Stimulated activated CD8-positive, alpha-beta memory T cell treated with anti-CD3 and anti-CD28 coated beads, Interleukin-12 subunit alpha, Interleukin-12 subunit beta, amount 100 ng/mL, for 24 hours (primary cell): Measurements from ENCODE around the gene GATA2.
A peak's percentile ranks its signal among the peaks of the same experiment; 100 is the strongest.

Experiments
- DNase-seq: peaks from one replicate; pipeline ENCODE4 v3.0.0-alpha.2; 2020; ENCODE audit errors: extremely low read depth

The GATA2 gene

DNA sequence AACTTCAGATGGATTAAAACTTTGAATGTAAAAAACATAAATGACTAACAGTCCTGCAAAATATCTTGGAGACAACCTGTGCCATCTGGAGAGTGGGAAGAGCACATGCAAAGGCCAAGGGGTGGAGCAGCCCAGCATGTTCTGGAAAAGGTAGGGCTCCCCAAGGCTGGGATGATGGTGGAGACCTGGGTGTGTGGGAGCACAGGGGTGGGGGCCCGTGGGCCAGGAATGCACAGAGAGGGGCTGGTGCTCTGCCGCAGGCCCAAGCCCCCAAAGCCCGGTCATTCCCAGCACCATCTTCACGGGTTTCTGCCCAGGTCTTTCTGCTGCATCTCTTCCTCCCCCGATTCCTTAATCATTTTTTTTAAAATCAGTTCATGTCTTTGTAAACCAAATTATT lies 9.7 kb upstream of the GATA2 start:
- no peak for DNase-seq

DNA sequence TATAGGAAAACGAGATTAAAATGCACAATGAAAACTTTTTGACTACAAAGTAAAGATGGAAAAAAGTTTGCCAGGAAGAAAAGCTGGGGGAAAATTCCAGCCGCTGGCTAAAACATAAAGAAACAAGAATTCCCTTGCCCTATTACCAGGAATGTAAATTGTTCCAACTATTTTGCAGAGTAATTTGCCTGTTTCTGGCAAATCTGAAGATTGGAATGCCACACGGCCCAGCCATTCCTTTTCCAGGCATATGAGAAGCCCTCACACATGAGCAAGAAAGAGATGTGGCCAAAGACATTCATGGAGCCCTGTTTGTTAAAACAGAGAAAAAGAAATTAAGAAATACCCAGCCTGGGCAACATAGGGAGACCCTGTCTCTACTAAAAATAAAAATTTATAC lies 8.4 kb upstream of the GATA2 start:
- DNase-seq: no peak

DNA sequence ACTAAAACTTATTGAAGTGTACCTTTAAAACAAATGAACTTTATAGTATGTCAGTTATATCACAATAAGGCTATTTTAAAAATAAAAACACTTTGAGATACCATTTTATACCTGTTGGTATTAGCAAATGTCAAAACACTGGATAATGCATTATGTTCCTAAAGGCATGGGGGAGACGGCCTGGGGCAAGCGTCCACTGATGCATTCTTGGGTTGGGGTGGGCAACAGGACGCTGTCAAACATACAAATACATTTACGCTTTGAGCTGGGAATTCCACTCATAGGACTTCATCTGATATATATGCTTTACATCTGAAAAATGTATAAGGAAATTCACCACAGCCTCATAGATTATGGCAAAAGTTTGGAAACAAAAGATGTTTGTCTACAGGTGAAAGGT lies 7.6 kb upstream of the GATA2 start:
- DNase-seq: no peak

DNA sequence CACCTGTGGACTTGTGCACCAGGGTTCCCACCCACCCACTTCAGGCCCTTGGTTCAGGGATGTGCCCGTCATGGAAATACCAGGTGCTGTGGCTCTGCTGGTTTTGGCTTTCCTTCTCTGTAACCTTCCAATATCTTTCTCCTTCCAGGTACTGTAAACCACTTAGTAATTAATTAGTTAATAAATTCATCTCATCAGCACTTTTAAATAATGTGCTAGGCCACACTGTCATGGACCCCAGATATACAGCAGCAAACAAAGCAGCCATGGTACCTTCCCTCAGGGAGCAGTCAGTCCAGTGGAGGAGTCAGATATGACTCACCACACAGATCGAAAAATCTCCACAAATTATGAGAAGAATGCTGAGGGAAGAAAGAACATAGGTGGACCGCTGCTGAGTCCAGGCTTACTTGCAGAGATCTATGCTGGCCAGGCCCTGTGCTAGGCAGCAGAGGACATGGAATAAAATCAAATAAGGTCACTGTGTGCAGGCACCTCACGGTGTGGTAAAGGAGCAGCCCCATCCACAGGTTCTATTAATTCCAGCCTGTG lies 6.8 kb upstream of the GATA2 start:
- no peak for DNase-seq

DNA sequence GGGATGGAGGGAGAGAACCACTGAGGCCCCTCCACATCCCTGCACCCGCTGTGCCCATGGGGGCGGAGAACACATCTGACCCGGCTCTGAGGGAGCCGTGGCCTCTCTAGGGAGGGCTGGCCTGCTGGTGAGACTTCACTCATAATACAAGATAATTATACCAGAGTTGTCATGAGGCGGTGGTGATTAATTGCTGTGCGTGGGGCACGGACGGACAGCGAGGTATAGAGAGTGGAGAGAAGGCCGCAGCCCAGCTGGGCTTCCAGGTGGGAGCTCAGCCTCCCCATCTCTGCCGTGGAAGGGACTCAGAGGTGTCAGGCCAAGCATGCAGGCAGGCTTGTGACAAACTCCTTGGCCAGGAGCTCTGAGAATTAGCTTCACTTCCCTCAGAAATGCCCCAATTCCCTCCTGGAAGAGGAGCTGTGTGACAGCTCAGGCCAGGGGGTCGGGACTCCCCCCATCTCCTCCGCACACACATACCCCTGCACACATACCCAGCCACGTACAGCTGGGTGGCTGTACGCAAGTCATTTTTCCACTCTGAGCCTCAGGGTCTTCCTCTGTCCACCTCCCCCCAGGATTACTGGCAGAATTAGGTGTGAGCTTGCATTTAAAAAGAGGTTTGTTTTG lies 6.0 kb upstream of the GATA2 start:
- no peak for DNase-seq

DNA sequence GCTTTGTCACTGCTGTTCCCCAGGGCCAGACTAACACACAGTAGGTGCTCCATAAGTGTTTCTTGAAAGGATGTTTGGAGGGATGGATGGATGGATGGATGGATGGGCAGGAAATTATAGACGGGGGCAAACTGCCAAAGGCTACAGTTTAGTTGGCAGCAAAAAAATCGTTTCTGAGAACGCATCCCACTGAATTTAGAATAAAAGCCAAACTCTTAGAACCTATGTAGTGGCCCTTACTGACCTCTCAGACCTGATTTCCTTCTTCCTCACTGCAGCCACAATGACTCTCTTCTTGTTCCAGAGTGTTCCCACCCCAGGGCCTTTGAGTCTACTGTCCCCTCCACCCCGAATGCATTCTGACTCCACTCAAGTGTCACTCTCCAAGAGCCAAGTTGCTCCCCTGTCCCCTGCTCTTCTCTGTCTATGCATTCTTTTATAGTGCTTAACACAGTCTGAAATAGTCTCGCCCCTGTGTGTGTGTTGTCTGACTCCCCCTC lies 5.2 kb upstream of the GATA2 start:
- DNase-seq: no peak

DNA sequence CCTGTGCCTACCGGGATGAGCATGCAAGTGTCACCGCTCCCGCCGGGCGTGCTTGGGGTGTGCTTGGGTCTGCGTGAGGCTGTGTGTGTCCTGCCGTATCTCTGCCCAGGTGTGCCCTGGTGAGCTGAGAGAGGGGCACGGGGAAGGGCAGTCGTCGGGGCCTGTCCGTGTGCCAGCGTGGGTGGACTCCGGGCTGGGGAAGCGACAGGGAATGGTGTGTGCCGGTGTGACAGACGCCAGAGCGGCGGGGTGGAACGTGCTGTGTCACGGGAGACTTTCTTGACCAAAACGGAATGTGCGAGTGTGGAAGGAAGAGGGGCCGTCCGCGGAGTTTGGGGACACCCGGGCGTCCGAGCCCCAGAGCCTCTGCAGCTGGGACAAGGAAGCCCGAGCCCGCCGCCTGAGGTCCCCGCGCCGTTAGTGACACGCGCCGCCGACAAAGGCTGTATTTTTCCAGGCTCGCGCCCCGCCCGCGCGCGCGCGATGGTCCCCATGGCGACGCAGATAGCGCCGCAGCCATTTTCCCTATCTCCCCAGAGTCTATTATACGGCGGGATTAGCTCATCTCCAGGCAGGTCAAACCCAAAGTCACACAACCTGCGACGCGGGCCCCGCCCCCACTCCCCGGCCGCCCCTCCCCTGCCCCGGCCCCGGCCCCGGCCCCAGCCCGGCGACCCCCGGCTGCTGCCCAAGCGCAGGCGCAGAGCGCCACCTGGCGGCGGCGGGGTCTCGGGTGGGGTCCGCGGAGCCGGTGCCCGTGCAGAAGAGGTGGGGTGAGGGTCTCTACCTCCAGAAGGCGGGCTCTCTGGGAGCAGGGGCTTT lies 4.5 kb upstream of the GATA2 start:
- peak; percentile 34 for DNase-seq

DNA sequence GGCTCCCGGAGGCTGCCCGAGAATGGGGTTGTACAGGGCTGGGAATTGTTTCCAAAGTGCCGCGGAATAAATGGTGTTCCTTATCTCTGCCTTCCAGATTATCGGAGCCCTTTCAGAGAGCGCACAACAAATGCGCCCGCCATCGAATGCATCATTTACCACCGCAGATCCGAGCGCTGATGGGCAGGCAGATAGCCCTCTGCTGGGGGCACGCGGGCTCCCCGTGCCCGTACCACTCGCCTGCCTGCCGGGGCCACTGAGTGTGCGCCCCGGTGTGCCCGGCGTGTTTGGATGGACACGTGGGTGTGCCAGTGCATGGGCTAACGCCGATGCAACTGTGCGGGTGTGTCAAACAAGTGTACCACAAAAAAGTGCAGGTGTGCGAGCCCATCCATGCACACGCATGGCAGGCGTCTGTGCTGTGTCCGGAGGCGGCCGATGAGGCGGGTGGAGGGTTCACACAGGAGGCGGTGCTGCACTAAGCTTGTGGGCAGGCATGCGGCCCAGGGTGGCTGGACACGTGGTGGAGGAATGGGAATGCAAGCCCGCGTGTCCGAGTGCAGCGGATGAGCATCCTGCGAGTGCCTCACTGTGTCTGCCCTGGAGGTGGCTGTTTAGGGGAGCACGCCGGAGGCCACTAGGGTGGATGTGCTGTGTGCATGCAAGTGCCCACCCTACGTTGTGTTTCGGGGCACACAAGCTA lies 3.8 kb upstream of the GATA2 start:
- DNase-seq: no peak

DNA sequence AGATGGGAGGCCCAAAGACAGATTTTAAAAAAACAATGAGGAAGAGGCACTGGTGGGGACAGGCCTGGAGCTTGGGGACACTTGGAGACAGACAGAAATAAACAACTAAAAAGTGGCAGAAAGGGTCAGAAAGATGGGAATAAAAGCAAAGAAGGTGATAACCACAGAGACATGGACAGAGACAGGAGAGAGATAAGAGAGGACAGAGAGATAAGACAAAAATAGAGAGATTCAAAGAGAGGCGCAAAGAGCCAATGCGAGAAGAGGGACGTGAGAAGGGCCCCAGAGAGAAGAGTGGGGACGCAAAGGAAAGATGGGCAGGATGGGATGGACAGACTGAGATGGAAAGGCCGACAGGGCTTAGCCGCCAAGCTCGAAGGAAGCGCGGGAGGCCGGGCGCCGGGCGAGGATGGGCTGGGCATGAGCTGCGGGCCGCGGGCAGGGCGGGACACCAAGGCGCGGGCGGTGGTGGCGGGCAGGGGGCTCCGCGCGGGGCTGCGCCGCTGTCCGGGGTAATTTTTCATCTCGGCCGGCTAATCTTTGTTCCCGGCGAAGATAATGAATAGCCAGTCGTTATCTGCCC lies 3.1 kb upstream of the GATA2 start:
- no peak for DNase-seq

DNA sequence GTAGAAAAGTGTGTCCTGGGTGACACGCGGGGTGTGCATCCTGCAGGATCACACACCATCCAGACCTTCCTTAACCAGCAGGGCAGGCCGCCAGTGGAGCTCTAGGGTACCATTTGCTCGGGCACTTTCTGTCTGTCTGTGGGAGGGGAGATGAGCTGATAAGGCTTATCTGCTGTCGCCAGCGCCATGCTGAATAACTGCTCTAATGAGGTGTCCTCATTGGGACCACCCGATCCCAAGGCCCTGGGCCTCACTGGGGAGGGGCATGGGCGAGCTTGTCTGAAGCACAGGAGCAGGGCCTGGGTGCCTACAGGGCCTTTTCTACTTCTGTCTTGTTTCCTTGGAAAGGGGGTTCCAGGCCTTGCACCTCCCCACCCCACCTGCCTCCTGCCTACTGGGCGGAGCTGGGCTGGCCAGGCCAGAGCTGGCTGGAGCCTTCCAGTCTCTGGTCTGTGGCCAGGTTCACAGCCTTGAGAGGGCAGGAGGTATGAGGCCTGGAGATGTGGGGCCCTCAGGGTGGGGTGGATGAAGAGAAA lies 2.5 kb upstream of the GATA2 start:
- no peak for DNase-seq

DNA sequence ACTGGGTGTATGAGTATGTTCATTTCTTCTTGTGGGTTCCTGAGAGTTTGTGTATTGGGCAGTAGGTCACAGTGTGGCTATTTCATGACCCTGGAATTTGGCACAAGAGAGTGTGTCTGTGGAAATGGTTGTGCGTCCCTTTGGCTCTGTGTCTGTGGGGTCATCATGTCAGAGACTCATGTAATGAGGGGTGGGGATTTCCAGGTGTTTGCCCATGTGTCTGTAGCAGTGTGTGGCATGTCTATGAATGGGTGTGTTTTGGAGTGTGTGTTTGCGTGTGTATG lies 1.3 kb upstream of the GATA2 start:
- no peak for DNase-seq

DNA sequence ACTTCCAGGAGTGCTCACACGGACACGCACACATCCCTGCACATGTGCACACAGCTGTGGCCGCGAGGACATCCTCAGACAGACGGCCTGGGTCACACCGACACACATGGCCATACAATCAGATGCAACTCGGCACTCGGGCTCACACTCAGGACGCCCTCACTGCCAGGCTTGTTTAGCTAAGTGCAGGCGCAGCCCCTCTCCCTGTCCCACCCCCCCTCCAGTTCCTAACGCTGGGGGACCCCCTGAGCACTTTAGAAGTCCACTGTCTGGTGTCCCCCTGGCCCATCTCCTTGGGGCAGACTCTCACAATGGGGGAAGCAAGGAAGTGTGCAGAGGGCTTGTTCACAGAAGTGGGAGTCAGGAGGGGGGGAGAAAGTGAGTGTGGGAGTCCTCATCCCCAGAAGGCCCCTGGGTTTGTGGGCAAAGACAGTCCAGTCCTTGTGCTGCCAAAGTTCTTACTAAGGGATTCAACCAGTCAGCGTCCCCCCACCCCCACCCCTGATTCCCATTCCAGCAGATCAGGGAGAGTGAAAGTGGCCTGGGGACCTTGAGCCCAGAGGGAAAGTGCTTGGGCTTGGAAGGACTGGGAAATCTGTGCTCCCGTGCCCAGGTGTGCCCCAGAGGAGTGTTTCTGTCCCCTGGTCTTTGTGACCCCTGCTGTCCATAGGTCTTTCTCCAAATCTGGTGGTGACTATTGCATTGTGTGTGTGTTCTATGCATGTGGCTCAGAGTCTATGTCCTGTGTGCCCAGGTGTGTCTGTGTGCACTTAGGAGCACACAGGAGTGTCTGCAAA lies 767 bp upstream of the GATA2 start:
- no peak for DNase-seq

DNA sequence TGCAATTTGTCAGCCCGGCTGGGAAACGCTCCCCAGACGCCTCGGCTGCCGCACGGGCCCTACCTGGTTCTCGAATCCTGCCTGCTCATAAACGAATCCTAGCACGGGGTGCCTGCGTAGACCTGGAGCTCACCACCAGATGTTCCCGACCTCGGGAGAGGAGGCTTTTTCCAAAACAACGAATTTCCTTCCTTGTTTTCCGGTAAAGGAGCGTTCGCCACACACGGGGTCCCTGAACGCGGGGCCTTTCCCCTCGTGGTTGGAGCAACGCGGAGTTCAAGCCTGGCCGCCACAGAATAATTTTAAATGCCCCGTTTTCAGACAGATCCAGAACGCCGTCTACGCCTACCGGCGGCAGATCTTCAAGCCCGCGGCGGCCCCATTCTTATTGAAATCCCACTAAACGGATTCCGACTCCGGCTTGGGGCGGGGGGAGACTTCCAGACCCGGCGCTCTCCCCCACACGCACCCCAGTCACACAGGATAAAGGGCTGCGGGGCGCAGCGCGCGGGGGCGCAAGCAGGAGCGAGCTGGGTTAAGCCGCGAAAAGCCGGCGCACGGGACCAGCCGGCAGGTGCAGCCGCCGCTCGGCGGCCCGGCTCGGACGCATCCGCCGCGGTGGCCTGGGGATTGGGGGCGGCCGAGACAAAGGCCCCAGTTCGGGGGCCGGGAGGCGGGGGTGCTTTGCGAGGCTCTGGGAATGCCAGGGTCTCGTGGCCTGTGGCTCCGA lies 895 bp downstream of the GATA2 start:
- no peak for DNase-seq

DNA sequence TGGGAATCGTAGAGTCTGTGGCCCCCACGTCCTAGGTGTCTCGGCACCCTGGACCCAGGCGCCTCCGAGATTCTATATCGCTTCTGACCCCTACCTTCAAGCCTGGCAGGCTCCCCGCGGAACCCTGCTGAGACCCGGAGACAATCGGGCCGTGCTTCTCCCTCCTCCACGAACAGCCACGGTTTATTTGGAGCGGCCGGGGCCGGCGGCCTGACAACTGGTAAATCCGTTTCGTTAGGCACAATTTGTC lies 1.4 kb downstream of the GATA2 start:
- DNase-seq: no peak

DNA sequence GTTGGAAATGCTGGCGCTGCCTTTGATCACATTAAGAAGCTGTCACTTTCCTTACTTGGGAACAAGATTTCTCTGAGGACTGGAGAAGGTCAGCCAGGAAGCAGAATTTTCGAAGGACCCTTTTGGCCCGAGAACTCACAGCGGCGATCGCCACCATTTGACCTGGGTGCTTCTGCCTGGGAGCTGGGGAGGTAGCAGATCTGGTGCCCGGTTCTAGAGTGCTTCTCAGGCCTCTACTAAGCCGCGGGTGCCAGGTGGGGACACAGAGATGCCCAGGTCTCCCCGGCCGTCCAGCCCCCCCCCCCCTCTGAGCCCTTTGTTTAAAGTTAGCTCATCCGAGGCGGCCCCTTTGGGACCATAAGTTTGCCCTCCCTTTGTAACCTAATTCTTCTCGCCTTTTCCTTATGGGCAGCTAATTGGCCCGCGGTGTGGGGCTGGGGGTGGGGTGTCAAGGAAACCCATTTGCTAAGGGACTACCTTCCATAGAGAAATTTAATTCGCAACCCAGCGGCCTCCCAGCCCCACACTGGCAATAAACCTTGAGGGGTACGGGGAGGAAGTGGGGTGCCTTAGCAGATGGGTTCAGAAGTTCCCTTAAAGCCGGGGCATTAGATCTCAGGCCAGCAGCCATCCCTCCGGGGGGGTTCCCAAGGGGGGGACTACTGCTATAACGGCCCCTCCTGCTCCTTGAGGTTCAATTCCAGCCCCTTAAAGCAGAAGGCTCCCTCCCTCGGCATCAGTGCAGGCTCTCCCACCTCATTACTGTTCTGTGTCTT lies 1.9 kb downstream of the GATA2 start:
- DNase-seq: no peak

DNA sequence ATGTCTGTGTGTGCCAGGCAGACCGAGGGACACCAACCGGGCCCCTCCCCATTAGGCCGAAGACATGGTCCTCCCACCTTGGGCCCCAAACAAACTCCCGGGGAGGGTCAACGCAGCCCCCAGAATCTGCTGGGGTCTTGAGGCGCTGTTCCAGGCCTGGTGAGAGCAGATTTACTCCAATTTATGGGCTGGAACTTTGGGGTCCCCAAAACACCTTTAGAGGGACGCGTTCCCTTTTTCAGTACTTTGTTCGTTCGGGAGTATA lies 2.4 kb downstream of the GATA2 start:
- DNase-seq: no peak

DNA sequence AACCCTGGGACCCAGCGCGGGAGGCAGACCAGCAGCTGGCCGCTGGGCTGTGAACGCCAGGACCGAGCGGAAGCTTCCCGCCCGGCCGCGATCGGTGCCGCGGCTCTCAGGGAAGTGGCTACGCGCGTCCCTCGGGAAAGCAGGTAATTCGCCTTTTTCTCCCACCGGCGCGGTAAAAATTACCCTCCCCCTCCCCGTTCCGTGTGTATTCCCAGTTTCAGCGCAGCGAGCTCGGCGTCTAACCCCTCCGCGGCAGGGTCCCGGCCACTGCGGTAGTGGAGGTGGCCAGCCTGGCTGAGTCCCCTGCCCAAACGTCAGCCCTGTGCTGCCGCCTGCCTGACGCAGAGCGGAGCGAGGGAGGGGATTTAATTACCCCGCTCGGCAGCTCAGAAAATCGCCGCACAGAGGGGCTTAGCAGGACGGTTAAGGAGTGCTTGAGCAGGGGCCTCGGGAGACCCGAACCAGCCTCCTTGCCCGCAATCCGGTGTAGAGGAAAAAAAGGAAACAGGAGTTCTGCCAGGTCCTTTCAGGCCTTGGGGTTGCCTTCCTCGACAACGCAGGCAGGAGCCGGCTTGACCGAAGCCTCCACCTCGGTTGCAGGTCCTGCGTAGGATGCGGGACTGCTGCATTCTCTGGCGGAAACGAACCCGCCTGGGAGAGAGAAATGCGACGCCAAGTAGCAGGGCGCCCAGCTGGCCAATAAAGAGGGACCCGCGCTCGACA lies 2.9 kb downstream of the GATA2 start:
- DNase-seq: no peak

DNA sequence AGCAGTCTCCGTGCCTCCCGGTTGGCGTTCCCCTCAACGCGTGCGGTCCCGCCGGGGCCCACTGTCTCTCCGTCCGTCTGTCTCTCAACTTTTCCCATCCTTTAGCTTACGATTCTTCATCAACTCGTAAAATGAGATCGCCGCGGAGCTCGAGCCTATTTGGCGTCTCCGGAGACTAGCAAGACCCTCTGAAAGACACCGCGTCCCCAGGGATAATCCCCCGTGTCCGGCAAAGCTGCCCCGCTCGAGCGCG lies 3.4 kb downstream of the GATA2 start:
- DNase-seq: no peak

DNA sequence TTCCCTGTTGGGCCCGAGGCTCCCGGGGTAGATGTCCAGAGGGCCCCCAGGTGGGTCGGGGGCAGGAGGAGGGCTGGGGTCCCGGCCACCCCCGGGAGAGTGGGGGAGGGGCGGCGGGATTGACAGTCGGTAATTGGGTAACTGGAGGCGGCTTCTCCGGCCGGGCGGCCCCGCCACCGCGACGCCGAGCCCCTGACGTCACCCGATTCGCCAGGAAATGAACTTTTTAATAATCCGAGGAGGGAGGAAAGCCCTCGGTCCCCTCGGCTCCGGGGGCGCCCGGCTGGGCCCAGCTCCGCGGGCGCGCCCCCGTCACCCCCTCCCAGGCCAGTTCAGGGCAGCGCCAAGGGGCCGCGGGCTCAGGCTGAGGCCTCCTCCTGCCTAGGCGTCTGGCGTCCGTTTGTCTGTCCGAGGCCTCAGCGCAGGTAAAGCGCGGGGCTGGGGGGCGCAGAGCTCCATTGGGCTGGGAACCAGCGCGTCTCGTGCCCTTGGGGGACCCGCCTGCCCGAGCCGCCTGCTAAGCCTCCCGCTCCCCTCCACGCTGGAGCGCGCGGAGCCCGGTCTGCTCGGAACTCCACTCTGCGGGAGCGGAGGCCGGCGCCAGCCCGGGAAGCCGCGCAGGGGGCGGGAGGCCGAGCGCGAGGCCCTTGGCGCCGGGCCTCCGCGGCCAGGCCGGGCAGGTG lies 3.9 kb downstream of the GATA2 start:
- no peak for DNase-seq

DNA sequence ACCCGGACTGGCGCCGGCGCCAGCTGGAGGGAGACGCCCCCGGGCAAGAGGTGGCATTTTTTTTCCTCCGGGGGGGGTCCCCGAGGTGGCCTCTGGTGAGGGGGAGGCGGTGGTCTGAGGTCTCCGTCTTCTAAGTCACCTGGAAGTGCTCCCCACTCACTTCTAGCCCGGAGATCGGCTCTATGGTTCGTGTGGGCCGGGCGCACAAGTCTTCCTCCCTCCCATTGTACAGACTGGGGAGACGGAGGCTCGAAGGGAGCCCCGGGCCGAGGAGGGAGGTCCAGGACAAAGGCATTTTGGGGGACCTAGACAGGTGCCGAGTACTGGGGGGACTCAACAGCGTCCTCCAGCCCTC lies 4.4 kb downstream of the GATA2 start:
- DNase-seq: no peak
